A673 (cell line): ENCODE results near the gene ANKHD1. TPM values are rescaled to one million over a fixed set of nuclear protein-coding genes. Genes with fewer than 3 reads are reported as not detected.
A peak's percentile ranks its signal among the peaks of the same experiment; 100 is the strongest.

Experiments
- BruUV-seq: library from RNA; stranded (reverse); fragments of 400-500 nt; replicated peaks from 2 replicates; lab custom pipeline; 2021; lab: Mats Ljungman, UMichigan
- CTCF ChIA-PET: fragments of 300-600 bp; sonication (Branson Sonifier 250); formaldehyde crosslinking; loops from one replicate; lab custom pipeline; 2022; ENCODE audit warnings: antibody characterized with exemption; lab: Charles Lee
- POLR2A ChIA-PET: fragments of 300-600 bp; sonication (Branson Sonifier 250); formaldehyde crosslinking; loops from one replicate; lab custom pipeline; 2022; ENCODE audit warnings: antibody characterized with exemption; ENCODE audit not compliant: low non-redundant PET; lab: Charles Lee
- DNase-seq: peaks from one replicate; pipeline ENCODE4 v3.0.0-alpha.2; 2015; ENCODE audit warnings: low spot score
- H3K27ac ChIP-seq: fragments of 200-600 bp; sonication (generic); 2 replicates; pipeline ENCODE4 v1.5.1; 2016; ENCODE audit warnings: mixed run types, low read depth, mild to moderate bottlenecking, mixed read lengths, antibody characterized with exemption, low read length; ENCODE audit not compliant: poor library complexity, severe bottlenecking
- H3K27me3 ChIP-seq: fragments of 200-600 bp; sonication (generic); replicated peaks from 2 replicates; pipeline ENCODE4 v1.6.1; 2017; ENCODE audit warnings: mixed run types, low read depth, mild to moderate bottlenecking, mixed read lengths, antibody characterized with exemption, low read length; ENCODE audit not compliant: insufficient read depth, poor library complexity
- H3K36me3 ChIP-seq: fragments of 200-600 bp; sonication (generic); 2 replicates; pipeline ENCODE4 v1.6.1; 2016; ENCODE audit warnings: mixed run types, mild to moderate bottlenecking, mixed read lengths, antibody characterized with exemption, low read length; ENCODE audit not compliant: insufficient read depth, poor library complexity, severe bottlenecking
- H3K4me1 ChIP-seq: fragments of 200-600 bp; sonication (generic); 2 replicates; pipeline ENCODE4 v1.6.1; 2017; ENCODE audit warnings: mixed run types, mild to moderate bottlenecking, mixed read lengths, antibody characterized with exemption, low read length; ENCODE audit not compliant: insufficient read depth, poor library complexity, severe bottlenecking
- H3K4me3 ChIP-seq: fragments of 200-600 bp; sonication (generic); 2 replicates; pipeline ENCODE4 v1.5.1; 2016; ENCODE audit warnings: low read depth, mixed run types, mild to moderate bottlenecking, mixed read lengths, low read length; ENCODE audit not compliant: poor library complexity, severe bottlenecking
- H3K9me3 ChIP-seq: fragments of 200-600 bp; sonication (generic); 2 replicates; pipeline ENCODE4 v1.6.1; 2016; ENCODE audit warnings: mixed run types, low read depth, mild to moderate bottlenecking, mixed read lengths, antibody characterized with exemption, low read length; ENCODE audit not compliant: poor library complexity, severe bottlenecking
- EZH2 ChIP-seq: fragments of 200-600 bp; sonication (generic); IDR thresholded peaks from 2 replicates; pipeline ENCODE4 v1.6.1; 2017; ENCODE audit warnings: borderline replicate concordance, low read depth, mild to moderate bottlenecking, mixed read lengths, antibody characterized with exemption, low read length; ENCODE audit not compliant: poor library complexity, severe bottlenecking
- intact Hi-C: fragments of 100-400 bp; cut with micrococcal nuclease; formaldehyde crosslinking; loops from one replicate; pipeline ENCODE4 v1.10.0; 2022; ENCODE audit not compliant: unreplicated experiment
- total RNA-seq: library from RNA; stranded (reverse); gene quantifications from 2 replicates; pipeline ENCODE4 v1.2.3, GENCODE V29; 2021
- TF ChIP-seq, protein P1 (sequence below): fragments of 300-800, 200-600 bp; sonication (generic); conservative IDR thresholded peaks from 2 replicates; pipeline ENCODE4 v1.5.1; 2017; ENCODE audit warnings: low read depth, mild to moderate bottlenecking, antibody characterized with exemption, low read length, moderate library complexity, mixed read lengths

The ANKHD1 gene
- total RNA-seq, 1 experiment from 2014 or later = 169 TPM

GRCh38 chr5:140356853-140357725 lies 44.5 kb upstream of the ANKHD1 start:
- no peak overlapping the region for H3K4me3 ChIP-seq
- no peaks in the 10 kb centered on the region for H3K27me3 ChIP-seq
- POLR2A ChIA-PET = no interaction called here
- DNase-seq = no peak
- no TSS peak for BruUV-seq
- H3K27ac ChIP-seq = no peak overlapping the region
- peaks cover 3% of the 10 kb centered on the region for H3K4me1 ChIP-seq
- H3K9me3 ChIP-seq = no peaks in the 10 kb centered on the region
- intact Hi-C loops = loop anchor here (1.0 kb wide), 1 partner anchor 113 kb away; no protein-coding TSS in a partner anchor
- H3K36me3 ChIP-seq = no peaks in the 10 kb centered on the region
- TF ChIP-seq EZH2 = no peak
- TF ChIP-seq, protein P1, sequence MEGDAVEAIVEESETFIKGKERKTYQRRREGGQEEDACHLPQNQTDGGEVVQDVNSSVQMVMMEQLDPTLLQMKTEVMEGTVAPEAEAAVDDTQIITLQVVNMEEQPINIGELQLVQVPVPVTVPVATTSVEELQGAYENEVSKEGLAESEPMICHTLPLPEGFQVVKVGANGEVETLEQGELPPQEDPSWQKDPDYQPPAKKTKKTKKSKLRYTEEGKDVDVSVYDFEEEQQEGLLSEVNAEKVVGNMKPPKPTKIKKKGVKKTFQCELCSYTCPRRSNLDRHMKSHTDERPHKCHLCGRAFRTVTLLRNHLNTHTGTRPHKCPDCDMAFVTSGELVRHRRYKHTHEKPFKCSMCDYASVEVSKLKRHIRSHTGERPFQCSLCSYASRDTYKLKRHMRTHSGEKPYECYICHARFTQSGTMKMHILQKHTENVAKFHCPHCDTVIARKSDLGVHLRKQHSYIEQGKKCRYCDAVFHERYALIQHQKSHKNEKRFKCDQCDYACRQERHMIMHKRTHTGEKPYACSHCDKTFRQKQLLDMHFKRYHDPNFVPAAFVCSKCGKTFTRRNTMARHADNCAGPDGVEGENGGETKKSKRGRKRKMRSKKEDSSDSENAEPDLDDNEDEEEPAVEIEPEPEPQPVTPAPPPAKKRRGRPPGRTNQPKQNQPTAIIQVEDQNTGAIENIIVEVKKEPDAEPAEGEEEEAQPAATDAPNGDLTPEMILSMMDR = no peak
- CTCF ChIA-PET = interaction anchor here (3.1 kb wide), 2 partner anchors 11 to 112 kb away, joined by 11 to 13 read pairs; partner anchors contain the start of gene HBEGF

DNA sequence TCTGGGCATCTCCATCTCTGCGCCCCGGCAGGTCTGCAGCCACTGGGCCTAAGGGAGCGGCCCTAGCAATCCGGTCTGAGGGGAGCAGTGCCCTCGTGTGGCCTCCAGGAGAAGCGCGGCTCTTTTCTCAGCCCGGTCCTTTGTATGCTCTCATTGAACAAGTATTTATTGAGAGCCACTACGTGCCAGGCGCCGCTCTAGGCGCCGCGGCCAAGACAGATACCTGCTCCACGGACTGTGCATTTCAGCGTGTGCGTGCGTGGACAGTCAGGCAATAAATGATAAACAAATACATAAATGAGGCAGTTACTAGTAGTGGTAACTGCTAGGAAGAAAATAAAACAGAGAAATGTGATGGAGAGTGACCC lies 43.9 kb upstream of the ANKHD1 start:
- Histone ChIP-seq H3K9me3 (no peaks in the 10 kb centered on the region), H3K36me3 (no peaks in the 10 kb centered on the region), H3K4me3 (peak overlapping the region; percentile 19), H3K4me1 (peaks cover 3% of the 10 kb centered on the region), H3K27ac (no peak overlapping the region), H3K27me3 (no peaks in the 10 kb centered on the region)
- ChIA-PET CTCF (interaction anchor here (1.6 to 3.0 kb wide), 3 partner anchors 16 to 117 kb away, joined by 4 to 62 read pairs (median 45); no protein-coding TSS in a partner anchor), POLR2A (no interaction called here)
- no peak for TF ChIP-seq EZH2
- TF ChIP-seq, protein P1 = peak; percentile 96
- BruUV-seq = no TSS peak
- peak; percentile 88 for DNase-seq
- intact Hi-C loops = loop anchor here (1.0 kb wide), 1 partner anchor 113 kb away; no protein-coding TSS in a partner anchor

DNA sequence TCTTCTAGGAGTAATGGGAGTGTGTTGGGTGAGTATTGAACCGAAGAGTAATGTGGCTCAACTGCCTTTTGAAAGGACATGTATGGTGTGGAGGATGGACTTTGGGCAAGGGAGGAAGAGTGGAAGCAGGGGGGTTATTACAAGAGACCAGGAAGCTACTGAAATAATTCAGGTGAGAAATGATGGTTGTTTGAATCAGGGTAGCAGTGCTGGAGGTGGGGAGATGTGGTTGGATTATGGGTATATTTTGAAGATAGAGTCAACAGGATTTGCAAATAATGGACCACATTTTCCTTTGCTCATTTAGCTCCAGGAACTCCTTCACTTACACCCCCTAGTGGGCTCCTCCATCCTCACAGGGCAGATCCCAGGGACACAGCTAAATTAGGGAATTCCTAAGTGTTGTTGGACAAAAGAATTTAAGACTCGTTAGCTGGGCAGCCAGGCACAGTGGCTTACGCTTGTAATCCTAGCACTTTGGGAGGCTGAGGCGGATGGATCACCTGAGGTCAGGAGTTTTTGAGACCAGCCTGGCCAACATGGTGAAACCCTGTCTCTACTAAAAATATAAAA lies 42.8 kb upstream of the ANKHD1 start:
- peaks cover 3% of the 10 kb centered on the region for H3K4me1 ChIP-seq
- TF ChIP-seq, protein P1 = peak; percentile 60
- TF ChIP-seq EZH2 = no peak
- H3K4me3 ChIP-seq = no peak overlapping the region
- no peaks in the 10 kb centered on the region for H3K9me3 ChIP-seq
- intact Hi-C loops = no loop called here
- ChIA-PET CTCF (interaction anchor here (0.6 to 3.0 kb wide), 10 partner anchors 13 to 618 kb away, joined by 3 to 62 read pairs (median 4); partner anchors contain the start of gene HBEGF), POLR2A (no interaction called here)
- no peaks in the 10 kb centered on the region for H3K27me3 ChIP-seq
- DNase-seq = peak; percentile 68
- BruUV-seq = no TSS peak
- no peaks in the 10 kb centered on the region for H3K36me3 ChIP-seq
- no peak overlapping the region for H3K27ac ChIP-seq
